DMS53 treated with DMSO at 0.1 percent for 48 hours (cell line): ENCODE results near the gene RRAGA.
"Not testable (repeated sequence)": the region's sequence is repeated elsewhere in the genome, so short reads cannot be mapped to it uniquely, and the experiment has no call there.

Experiments
- DNase-seq: peaks from one replicate; lab custom pipeline; 2025; ENCODE audit not compliant: unreplicated experiment; lab: John Stamatoyannopoulos, UW

RRAGA gene

DNA sequence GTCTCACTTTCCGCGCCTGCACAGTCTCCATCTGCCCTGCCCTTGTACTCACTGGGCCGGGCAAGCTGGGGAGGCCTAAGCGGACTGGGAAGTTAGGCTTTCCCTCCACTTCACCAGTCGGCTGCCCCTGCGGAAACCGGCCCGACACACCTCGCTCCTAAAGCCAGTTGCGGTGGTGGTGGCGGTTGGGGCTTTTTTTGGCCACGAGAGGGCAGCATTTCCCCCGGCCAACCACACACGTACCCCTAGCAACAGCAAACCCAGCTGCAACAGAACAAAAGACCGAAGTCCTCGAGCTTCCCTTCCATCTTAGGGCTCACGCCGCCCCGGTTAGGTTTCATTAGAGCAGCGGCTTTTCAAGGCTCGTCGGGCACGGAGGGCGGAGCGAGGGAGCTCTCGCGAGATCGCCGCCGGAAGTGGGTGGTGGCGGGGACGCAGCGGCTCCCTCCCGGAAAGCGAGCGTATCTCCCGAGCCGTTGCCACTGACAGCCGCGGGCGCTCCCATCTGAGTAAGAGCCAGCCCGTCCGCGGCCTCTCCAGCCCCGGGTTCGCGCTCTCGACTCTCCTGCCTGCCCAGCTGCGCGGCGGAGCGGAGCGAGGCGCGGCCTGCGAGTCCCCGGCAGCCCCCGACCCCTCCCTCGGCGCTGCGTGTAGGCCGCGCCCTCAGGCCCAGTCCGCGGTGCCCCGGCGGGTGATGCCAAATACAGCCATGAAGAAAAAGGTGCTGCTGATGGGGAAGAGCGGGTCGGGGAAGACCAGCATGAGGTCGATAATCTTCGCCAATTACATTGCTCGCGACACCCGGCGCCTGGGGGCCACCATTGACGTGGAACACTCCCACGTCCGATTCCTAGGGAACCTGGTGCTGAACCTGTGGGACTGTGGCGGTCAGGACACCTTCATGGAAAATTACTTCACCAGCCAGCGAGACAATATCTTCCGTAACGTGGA lies at the start of gene RRAGA:
Gene RRAGA (plus strand): TSS at position 462 of the 951 bp plus-strand sequence. CDS start 233 bp downstream, at position 695.
- DNase-seq, result peak; percentile 89

- DNase-seq, result no peak
These were observed 49.1 kb upstream of the RRAGA start for GRCh38 chr9:19000133-19000532.

DNA sequence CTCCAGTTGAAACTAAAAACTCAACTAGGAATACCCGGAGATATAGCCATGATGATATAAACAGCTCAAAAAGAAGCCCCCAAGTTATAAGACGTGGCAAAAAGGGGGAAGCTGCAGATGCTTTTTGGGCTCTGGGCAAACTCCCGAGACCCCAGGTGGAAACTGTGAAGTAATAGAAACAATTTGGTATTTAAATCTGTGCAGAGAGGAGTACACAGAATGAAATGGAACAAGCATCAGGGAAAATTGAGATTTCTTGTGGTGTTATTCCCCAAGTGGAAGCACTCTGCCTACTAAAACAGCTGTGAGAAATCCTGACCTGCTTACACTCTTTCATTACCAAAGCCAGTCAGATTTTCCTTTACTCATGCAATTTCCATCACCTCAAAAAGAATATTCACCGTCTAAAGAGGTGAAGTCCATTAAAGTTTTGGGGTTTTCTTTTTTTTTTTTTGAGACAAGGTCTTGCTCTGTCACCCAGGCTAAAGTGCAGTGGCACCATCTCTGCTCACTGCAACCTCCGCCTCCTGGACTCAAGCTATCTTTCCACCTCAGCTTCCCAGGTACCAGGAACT lies 39.7 kb upstream of the RRAGA start:
- DNase-seq, result no peak

DNA sequence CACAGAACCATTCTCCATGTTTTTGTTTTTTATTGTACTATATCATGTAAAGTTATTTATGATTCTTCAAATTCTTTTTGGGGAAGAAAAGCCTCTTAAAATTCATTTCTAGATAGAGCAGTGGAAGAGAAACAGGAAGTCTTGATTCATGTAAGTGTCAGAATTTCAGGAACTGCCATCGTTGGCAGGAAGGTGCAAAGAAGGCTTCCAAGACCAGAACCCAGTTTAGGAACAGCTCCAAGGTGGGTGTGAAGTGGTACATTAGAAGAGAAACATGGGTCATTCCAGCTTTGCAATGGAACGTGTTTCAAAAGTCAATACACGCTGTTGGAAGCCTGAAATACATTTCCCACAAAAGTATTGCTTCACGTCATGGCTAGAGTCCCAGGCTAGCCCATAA lies 31.0 kb upstream of the RRAGA start:
- no peak for DNase-seq

DNA sequence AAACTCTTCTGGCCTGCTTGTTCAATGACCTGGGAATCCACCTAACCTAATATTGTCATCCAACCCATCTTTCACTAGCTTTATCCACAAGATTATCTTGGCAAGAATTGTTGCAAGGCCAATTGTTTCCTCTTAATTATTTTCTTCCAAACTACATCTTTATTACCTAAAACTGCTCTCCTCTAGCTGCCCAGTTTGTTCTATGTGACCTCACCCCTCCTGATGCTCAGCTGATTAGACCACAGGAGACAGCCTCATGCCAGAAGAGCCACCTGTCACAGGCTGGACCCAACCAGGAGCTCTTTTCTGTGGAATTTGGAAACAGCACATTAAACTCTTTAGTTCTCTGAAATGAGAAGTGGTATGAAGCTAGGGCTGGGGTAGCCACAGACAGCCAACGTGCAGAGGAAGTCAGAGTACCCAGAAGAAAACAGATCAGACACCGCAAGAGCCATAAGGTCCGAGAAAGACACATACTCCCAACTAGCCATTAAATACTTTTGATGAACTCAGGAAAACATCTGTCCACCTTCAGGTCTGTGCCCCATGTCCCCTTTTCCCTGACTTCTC lies 28.3 kb upstream of the RRAGA start:
- no peak for DNase-seq

DNA sequence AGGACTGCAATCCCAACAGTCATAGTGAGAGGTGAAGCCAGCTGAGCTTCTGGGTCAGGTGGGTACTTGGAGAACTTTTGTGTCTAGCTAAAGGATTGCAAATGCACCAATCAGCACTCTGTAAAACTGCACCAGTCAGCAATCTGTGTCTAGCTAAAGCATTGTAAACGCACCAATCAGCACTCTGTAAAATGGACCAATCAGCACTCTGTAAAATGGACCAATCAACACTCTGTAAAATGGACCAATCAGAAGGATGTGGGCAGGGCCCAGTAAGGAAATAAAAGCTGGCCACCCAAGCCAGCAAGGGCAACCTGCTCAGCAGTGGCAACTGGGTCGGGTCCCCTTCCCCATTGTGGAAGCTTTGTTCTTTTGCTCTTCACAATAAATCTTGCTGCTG lies 27.6 kb upstream of the RRAGA start:
- DNase-seq, result not testable (repeated sequence)

DNA sequence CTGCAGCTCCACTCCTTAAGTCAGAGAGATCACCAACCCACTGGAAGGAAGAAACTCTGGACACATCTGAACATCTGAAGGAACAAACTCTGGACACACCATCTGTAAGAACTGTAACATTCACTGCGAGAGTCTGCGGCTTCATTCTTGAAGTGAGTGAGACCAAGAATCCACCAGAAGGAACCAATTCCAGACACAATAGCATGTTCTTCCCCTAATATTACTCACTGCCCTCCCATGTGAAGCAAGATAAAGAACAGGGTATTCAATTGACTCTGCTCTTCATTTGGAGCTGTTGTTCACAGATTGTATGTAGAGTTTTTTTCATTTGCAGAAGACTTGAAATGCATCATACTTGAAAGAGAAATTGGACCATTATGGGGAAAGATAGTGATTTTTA lies 27.0 kb upstream of the RRAGA start:
- no peak for DNase-seq

DNA sequence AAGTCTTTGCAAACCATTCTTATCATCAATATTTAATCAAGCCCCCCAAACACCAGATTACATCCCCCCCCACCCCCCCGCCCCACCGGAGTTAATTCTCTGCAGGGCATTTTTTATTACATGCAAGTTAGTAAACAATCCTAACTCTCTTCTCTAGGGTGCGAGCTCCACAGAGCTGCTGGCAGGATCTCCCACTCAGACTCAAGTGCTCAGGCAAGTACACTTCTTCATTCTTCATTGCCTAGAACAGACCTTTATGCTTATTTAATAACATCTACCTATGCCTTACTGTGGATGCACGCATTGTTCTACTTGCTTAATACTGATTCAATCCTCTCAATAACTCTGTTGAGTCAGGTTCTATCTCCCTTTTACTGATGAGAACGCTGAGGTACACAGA lies 26.1 kb upstream of the RRAGA start:
- no peak for DNase-seq

- no peak for DNase-seq
These were observed 22.9 kb upstream of the RRAGA start for GRCh38 chr9:19026375-19026774.

- no peak for DNase-seq
These were observed 21.4 kb upstream of the RRAGA start for GRCh38 chr9:19027825-19028224.

DNA sequence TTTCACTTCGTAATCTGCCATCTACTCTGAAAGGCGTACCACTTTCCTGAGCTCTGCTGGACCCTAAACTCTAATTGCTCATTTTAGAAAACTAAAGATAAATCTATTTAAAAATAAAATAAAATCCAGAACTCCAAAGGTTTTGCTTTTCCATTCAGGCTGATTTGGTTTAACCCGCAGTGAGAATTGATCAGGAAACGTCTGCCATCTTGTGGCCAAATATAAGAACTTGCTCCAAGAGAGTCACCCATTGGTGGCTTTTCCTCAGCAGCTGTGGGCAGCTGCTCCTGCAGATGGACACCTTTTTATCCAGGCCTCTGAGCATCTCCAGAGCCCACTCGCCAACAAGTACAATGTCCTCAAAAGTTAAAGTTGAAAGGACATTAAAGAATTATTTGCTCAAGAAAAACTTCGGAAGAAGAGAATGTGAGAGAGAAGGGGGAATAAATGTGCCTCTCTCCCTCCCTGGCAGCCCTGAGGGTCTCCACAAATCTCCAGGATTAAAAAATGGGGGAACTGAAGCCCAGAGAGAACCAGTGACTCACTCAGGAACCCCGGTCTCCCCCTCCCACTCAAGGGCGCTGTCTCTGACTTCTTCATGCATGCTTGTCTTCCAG lies 20.3 kb upstream of the RRAGA start:
- peak; percentile 39 for DNase-seq

DNA sequence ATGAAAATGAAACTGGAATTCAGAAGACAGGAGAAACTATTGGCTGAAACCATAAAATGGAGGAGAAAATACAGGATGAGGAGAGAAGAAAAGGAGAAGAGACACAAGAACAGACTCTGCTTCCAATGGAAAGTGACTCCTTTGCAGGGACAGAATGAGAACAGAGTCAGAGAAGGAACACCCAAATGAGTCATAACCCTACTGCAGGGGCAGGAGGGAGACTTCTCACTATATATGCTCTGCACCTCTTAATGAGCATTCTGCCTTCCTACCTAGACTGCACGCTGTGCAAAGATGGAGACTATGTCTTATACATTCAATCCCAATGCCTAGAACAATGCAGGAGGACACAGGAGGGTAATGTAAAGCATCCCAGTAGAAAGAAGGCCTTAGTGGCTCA lies 18.3 kb upstream of the RRAGA start:
- DNase-seq, result no peak

- DNase-seq, result no peak
These were observed 16.8 kb upstream of the RRAGA start for GRCh38 chr9:19032406-19032805.

DNA sequence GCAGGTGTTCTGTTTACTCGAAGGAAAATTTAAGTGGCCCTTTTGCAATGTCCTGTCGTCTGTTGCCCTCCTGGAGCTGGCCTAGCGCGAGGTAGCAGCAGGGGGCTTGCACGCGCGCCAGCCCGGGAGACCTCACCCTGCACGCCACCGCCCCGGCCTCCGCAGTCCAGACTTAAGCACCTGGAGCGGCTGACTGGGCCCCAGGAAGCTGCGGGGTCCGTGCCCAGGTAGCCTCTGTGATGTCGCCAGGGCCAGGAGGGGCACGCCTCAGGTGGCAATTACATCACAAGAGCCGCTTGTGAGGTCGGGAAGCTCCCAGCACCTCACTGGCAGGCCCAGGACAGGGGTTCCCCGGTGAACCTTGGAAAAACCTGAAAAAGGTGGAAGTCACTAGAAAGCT lies 16.2 kb upstream of the RRAGA start, which contains the start of gene SAXO1:
Gene SAXO1 (minus strand): TSS at position 195 of the 400 bp plus-strand sequence. CDS start 301 bp downstream, outside the sequence.
- DNase-seq, result no peak

DNA sequence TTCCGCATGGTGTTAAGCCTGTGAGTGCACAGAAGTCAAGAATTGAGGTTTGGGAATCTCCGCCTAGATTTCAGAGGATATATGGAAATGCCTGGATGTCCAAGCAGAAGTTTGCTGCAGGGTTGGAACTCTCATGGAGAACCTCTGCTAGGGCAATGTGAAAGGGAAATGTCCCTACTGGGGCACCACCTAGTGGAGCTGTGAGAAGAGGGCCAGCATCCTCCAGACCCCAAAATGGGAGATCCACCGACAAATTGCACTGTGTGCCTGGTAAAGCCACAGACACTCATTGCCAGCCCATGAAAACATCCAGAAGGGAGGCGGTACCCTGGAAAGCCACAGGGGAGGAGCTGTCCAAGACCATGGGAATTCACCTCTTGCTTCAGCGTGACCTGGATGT lies 12.6 kb upstream of the RRAGA start:
- no peak for DNase-seq

- DNase-seq, result no peak
These were observed 850 bp downstream of the RRAGA start for GRCh38 chr9:19049917-19050636.

DNA sequence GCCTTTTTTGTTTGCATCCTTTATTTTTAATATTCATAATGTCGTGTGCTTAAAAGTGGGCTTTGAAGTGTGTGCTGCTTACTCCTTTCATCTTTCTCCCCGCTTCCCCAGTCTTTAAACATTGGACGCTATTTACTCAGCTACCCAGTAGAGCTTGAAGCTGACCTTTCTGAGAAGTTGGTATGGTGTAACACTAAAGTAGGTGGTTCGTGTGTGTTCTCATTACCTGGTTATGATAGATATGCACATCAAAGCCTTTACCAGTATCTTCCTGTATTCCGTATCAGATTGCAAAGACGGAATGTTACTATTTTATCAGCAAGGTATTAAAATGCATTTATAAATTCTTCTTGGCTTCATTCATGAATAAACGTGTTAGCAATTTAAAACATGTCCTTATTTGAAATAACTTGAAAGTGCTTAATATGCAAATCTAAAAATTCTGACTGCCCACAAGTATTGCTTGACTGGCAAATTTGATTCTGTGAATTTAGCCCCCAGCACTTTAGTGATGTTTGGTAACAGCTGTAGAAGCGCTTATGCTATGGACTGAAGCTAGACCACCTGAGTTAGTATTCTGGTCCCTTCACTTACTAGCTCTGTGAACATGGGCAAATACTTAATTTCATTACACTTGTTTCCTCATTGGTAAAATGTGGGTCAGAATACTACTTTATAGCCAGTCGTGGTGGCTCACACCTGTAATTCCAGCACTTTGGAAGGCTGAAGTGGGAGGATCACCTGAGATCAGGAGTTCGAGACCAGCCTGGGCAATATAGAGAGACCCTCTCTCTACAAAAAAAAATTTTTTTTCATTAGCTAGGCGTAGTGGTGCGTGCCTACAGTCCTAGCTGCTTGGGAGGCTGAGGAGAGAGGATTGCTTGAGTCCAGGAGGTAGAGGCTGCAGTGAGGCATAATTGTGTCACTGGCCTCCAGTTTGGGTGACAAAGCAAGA lies 1.7 kb downstream of the RRAGA start:
- DNase-seq, result no peak

DNA sequence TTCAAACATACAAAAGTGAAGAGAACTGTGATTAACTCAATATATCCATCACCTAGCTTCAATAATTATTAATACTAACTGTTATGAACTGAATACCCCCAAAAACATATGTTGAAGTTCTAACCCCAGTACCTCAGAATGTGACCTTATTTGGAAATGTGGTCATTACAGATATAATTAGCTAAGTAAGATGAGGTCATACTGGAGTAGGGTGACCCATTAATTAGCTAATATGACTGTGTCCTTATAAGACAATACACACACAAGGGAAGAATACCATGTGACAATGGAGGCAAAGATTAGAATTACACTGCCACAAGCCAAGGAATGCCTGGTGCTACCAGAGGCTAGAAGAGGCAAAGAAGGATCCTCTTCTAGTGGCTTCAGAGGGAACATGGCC lies 7.8 kb downstream of the RRAGA start:
- no peak for DNase-seq

GRCh38 chr9:19074229-19074628 lies 25.0 kb downstream of the RRAGA start:
- DNase-seq, result no peak

DNA sequence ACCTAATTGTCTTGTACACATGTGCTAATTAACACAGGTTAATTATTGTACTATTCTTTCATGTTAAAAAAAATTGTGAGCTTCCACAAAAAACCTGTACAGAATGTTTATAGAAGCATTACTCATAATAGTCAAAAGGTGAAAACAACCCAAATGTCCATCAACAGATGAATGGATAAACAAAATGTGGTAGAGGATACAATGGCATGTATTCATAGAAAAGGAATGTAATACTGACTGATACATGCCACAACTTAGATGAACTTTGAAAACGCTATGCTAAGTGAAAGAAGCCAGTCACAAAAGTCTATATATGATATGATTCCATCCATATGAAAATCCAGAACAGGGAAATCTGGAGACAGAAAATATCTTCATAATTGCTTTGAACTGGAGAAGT lies 25.6 kb downstream of the RRAGA start:
- no peak for DNase-seq
